Endometrium (tissue), 2 donors: ENCODE measurements around the gene CRPPA.

Experiments used
- FAIRE-seq: peaks from 2 replicates; lab custom pipeline; 2012; peaks lifted over from hg19 to GRCh38; lab: Jason Lieb, UNC
- donor health status: control.
- donor health status: control.

CRPPA gene

DNA sequence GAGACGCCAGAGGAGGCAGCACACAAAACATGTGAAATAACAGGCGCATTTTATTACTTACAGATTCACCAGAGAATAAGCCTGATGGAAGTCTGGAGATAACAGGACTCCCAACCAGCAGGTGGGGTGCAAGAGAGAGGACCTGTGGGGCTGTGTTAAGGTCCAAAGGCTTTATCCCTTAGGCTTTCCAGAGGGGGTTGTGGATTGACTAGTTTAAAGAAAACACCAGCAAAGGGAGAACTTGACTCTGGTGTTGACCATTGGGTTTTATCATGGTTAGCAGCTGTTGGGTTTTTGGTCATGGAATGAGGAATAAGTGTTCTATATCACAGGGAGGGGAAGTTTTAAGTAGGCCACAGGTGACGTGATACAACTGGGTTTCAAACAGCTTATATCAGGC, 1.6 kb upstream of the CRPPA start:
- no peak for FAIRE-seq

DNA sequence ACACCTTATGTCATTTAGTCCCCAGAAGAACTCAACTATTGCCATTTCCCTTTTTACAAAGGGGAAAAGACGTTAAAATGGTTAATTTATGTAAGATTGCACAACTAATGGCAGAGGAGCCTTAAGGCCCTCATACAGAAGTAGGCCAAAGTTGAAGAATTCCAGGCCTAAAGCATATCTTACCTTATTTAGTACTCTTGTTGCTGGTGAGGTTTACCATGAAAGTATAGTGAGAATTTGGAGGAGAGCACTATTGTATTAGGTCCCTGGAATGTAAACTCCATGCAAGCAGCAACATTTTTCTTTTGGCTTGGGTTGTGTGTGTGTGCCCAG, 731 bp upstream of the CRPPA start:
- no peak for FAIRE-seq

DNA sequence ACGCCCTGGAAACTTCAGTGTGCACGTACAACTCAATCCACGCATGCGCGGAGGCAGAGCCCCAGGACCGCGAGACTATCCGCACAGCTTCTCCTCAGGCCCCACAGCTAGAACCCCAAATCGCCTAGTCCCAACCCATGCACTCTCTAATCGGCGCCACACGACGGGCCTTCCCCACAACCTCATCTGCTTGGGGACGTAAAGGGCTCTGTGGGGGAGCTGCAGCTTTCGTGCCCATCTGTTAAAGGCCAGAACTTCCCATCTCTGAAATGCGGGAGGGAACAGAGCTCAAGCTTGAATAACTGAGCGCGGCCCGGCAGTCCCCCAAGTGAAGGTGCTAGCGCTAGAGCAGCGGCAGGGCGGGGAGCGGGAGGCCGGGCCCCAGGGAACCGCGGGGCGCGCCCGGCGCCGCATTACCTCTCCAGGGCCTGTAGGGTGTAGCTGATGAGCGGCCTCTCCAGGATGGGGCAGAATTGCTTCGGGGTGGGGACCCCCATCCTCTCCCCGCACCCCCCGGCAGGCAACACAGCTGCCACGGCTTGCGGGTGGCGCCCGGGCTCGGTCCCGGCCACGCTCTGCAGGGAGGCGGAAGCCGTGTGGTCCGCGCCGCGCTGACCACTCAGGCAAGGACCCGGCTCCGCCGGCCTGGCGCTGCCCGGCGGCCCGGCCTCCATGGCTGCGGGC, 547 bp downstream of the CRPPA start:
- peak; percentile 39 for FAIRE-seq

DNA sequence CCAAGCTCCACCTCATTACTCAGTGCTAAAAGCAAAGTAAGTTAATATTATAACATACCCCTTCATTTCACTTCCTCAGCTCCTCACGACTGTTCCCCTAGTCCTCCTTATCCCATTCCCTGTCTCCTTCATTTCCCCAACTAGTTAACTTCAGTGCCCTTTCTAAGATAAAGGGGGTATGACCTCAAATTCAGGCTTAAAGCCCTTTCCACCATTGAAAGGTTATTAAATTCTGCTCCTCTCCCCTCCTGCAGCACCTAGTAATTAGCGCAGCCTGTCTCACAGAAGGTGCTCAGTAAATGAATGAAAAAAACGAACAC, 1.0 kb downstream of the CRPPA start:
- FAIRE-seq = no peak

DNA sequence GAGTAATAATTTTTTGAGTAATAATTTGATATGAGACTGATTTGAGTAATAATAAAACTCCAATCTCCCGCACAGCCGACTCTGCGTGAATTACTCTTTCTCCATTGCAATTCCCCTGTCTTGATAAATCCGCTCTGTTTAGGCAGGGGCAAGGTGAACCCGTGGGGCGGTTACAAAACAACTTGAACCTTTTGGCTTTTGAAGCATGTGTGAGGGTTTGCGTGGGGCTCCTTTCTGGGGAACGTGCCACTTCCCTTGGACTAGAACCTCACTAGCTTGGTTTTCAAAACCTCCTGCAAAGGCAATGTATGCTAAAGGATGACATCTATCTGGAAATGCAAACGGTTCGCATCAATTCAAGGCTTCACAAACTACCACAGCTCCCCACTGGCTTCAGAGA, 1.5 kb downstream of the CRPPA start:
- no peak for FAIRE-seq

DNA sequence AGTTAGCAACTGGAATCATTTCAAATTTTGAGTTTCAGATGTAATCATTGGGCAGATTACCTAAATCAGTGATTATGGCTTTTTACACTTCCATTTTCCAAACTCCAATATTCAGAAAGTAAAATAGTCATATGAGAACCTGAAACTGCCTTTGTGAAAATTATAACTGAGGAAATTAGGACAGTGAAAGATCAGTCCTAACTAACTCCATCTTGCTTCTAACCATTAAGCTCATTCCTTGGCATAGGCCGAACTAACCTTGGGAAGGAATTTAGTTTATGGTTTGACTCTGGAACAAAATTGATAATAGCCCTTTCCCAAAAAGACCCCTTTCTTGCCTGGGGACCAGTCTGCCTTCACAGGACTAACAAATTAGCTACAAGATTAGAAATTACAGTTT, 2.2 kb downstream of the CRPPA start:
- no peak for FAIRE-seq

DNA sequence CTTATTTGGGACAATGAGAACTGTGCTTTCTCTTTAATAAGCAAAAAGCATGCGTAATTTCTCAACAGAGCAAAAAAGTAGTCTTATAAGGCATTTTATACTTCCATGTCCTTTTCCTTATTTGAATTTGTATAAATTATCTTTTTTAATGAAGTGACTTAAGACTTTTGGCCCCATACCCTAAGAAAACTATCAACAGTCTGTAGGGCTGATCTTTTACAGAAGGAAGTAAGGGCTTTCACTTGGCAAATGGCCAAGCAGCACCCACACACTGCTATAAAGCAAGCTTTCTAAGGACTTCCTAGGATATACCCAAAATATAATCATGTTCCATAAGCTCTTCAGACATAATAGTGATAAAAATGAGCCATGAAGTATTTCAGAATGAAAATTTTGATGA, 3.4 kb downstream of the CRPPA start:
- FAIRE-seq = no peak

GRCh38 chr7:16416289-16417282, 4.8 kb downstream of the CRPPA start:
- FAIRE-seq = no peak

DNA sequence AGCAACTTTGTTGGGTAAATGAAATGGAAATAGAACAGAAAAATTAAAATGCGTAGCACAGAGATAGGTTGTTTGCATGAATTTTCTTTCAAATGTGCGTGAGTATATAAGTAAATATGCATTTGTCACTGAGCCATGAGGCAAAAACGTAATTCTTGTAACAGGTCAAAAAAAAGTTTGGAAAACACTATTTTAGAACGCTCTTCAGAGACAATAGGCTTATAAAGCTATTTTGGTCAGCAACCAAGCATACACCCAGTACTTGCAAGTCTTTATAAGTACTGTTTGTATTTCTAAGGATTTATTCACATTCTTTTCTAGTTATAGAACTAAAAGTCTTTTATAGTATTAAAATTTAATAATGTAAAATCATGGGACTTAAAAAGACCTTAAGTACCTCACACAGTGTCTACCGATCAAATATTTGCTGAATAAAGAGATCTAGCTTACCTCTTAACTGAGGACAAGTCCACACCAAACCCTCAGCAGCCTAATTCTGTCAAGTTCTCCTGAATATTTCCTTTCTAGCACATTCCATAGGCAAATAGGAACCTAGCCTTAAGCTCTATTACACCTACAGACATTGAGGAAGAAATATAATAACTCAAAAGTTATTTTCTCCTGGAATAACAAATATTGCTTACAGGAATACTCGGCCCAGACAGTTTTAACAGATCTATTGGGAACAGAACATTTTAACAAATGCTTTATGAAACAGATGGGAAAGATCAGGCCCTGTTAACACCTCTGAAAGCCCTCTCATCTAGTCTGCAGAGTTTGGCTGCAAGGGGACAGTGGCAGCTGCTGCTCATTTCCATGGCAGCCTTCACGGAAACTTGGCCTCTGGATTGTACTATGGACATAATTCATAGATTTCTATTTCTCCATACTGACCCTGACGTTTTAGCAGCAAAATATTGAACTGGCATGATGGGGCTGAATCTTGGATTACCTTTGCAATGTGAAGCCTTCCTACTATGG, 8.8 kb downstream of the CRPPA start:
- FAIRE-seq = no peak

DNA sequence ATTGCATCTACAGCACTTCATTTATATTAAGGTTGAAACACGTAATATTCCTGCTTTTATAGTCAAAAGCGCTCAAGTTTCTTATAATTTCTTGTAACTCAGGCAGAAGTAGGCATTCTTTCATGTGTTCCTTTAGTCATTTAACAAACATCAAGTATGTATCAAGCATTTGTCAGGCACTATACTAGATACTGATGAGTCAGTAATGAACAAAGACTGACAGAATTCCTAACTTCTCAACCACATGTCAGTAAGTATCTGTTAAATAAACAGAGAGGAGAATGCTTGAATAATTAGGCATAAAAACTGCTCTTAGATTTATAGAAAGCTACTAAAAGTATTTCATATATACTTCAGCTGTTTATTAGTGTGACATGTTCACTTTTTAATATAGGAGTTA, 9.9 kb downstream of the CRPPA start:
- no peak for FAIRE-seq

GRCh38 chr7:16409777-16410176, 11.6 kb downstream of the CRPPA start:
- peak; percentile 4 for FAIRE-seq

GRCh38 chr7:16404636-16405035, 16.7 kb downstream of the CRPPA start:
- FAIRE-seq = no peak

DNA sequence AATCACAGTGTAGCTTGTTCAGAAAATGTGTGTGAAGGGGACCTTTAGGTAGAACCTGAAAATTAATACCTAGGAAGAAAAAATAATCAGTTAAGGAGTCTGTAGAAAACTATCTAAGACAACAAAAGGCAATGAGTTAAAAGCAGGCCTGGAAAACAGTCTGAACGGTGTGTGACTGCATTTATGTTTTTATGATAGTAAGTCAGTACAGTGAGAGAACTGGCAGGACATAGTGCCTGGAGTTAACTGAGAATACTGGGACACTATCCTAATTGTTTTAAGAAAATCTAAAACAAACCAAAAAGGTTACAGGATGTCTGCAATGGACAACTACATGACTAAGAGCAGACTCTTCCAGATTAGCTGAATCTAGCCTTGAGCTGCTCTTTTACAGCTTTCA, 17.9 kb downstream of the CRPPA start:
- FAIRE-seq = no peak

DNA sequence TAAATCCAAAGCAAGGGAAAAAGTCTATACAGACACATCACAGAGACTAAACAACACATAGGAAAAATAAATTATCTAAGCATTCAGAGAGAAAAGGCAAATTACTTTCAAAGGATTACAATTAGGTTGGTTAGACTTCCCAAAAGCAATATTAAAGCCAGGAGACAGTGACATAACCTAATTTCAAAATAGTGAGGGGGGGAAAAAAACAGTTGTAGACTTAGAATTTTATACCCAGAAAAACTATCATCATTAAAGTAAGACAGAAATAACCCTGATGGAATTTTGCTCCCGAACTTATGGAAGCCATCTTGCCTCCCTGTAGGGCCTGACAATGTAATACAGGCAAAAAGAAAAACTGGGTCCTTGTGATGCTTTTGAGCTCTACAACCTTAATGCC, 18.4 kb downstream of the CRPPA start:
- FAIRE-seq = no peak

DNA sequence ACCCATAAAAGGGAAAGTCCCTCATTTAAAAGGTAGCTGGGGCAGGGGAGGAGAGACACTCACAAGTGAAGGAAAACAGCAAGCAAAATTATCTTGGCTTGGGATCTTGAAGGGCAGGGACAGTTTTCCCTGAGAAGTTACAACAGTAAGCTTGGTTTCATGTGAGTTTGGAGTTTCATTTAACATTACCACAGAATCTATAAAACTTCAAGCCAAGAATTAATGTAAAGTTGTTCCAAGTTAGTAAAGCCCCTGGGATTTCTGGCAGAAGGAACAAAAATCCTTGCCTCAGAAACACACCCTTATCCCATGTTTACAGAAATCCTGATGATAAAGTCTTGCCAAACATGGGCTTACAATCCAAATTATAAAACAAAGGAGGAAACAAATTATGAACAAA, 19.2 kb downstream of the CRPPA start:
- peak; percentile 75 for FAIRE-seq

DNA sequence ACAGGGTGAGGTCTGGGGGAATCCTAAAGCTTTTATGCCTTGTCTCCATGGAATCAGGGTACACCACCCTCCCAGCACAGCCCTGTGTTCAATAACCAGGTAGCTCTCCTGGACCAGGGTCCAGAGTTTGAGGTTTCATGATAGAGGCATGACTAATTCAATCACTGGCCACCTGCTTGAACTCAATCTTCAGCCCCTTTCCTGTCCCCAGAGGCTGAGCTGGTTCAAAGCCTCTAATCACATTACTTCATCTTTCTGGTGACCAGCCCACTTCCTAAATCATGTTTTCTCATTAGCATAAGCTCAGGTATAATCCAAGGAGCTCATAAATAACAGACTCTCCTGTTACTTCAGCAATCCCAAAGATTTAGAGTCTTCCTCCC, 20.5 kb downstream of the CRPPA start:
- no peak for FAIRE-seq

DNA sequence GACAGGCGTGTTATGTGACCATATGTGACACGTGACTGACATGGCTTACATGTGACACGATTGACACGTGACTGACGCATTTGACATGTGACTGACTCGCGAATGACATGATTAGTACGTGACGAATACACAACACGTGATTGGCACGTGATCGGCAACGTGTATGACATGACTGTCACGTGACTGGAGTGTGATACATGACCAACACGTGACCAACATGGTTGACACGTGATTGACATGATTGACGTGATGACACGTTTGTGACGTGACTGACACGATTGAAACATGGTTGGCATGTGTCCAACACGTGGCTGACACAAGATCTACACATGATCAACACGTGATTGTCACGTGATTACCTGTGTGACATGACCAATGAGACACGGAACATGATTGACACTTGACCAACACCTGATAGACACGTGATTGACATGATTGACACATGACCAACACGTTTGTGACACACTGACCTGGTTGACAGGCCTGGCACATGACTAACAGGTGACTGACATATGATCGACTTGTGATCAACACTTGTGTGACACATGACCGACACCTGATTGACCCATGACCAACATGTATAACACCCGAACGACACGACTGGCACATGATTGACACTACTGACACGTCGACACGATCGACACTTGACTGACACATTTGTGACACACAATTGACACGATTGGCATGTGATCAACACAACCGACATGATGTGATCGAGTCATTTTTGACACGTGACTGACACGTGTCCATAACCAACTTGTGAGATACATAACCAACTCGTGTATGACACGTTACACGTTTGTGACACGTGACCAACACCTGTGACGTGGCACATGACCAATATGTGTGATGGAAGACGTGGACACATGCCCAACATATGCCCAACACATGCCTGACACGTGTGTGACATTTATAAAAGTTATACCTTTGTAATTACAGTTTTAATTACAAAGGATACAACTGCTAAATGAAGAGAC, 21.1 kb downstream of the CRPPA start:
- no peak for FAIRE-seq

DNA sequence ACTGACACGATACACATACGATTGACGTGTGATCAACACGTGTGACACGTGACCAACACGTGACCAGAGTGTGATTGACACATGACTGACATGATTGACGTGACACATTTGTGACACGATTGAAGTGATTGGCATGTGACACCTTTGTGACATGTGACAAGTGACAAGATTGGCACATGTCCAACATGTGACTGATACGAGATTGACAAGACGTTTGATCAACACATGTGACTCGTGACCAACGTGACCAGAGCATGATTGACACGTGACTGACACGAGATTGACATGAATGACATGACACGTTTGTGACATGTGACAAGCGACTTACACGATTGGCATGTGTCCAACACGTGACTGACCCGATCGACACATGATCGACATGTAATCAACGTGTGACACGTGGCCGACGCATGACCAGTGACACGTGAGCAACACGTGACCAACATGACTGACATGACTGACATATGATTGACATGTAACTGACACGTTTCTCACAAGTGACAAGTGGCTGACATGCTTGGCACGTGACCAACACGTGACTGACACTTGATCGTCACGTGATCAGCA, 22.0 kb downstream of the CRPPA start:
- no peak for FAIRE-seq

DNA sequence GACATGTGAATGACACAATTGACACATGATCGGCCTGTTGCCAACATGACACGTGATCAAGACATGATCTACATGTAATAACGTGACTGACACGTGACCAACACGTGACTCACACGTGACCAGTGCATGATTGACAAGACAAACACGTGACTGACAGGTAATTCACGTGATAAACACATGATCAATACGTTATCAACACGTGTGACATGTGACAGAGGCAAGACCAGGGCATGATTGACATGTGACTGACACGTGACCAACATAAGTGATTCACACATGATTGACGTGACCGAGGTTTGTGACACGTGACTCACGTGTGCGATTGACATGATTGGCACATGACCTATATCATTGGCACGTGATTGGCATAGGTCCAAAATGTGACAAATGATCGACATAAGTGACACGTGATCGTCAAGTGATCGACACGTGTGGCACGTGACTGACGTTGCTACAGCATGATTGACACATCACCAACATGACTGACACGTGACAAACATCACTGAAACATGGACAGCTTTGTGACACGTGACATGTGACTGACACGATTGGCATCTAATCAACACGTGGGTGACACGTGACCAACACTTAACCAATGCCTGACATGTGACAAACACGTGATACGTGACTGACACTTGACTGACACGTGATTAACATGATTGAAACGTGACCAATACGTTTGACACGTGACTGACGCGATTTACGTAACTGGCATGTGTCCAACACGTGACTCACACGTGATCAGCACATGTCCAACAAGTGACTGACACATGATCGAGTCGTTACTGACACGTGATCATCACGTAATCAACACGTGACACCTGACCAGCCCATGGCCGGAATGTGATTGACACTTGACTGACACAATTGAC, 23.0 kb downstream of the CRPPA start:
- FAIRE-seq = no peak

GRCh38 chr7:16397501-16398145, 23.7 kb downstream of the CRPPA start:
- no peak for FAIRE-seq
